IMR-90 (cell line): ENCODE data around the gene ZCCHC14. TPM values are rescaled to one million over a fixed set of nuclear protein-coding genes. Genes with fewer than 3 reads are reported as not detected.

Experiments used
- ATAC-seq: fragments of 200-7000 bp; cut with Tn5 transposase; 2 replicates; pipeline ENCODE4 v1.9.1; 2020; ENCODE audit warnings: low read depth, mild to moderate bottlenecking, moderate library complexity
- BruUV-seq: library from RNA; stranded (reverse); fragments of 400-500 nt; replicated peaks from 2 replicates; lab custom pipeline; 2021; lab: Mats Ljungman, UMichigan
- CTCF ChIA-PET: fragments of 300-600 bp; formaldehyde crosslinking; extraction: SDS; loops from one replicate; lab custom pipeline; 2021; ENCODE audit warnings: antibody characterized with exemption; lab: Yijun Ruan, JAX
- POLR2A ChIA-PET: fragments of 300-600 bp; sonication (Branson Sonifier 250); formaldehyde crosslinking; loops from one replicate; lab custom pipeline; 2022; ENCODE audit warnings: antibody characterized with exemption; ENCODE audit not compliant: unreplicated experiment; lab: Charles Lee
- DNase-seq: peaks from one replicate; pipeline ENCODE4 v3.0.0; 2013
- H2AFZ ChIP-seq: replicated peaks from 2 replicates; pipeline ENCODE3; 2013; ENCODE audit warnings: low read length, mild to moderate bottlenecking; ENCODE audit not compliant: poor library complexity
- H2AK5ac ChIP-seq: 2 replicates; pipeline ENCODE4 v1.6.1; 2013; ENCODE audit warnings: low read depth, low read length, inconsistent platforms
- H2AK9ac ChIP-seq: replicated peaks from 2 replicates; pipeline ENCODE3; 2013; ENCODE audit warnings: mild to moderate bottlenecking, low read depth, low read length, moderate library complexity; ENCODE audit not compliant: poor library complexity
- H2BK120ac ChIP-seq: 2 replicates; pipeline ENCODE4 v1.6.1; 2013; ENCODE audit warnings: low read depth, low read length, inconsistent platforms
- H2BK15ac ChIP-seq: 3 replicates; pipeline ENCODE4 v1.6.1; 2013; ENCODE audit warnings: low read depth, low read length, inconsistent platforms
- H2BK20ac ChIP-seq: 2 replicates; pipeline ENCODE4 v1.6.1; 2013; ENCODE audit warnings: low read depth, mild to moderate bottlenecking, inconsistent platforms, low read length, moderate library complexity
- H2BK5ac ChIP-seq: 2 replicates; pipeline ENCODE4 v1.6.1; 2013; ENCODE audit warnings: mild to moderate bottlenecking, low read depth, low read length, inconsistent platforms; ENCODE audit not compliant: poor library complexity, severe bottlenecking
- H3K14ac ChIP-seq: replicated peaks from 2 replicates; pipeline ENCODE4 v1.6.1; 2013; ENCODE audit warnings: low read depth, low read length, inconsistent platforms
- H3K18ac ChIP-seq: 2 replicates; pipeline ENCODE4 v1.6.1; 2013; ENCODE audit warnings: low read depth, low read length, control low read depth
- H3K23ac ChIP-seq: 2 replicates; pipeline ENCODE4 v1.6.1; 2013; ENCODE audit warnings: low read depth, low read length, inconsistent platforms
- H3K27ac ChIP-seq: 2 replicates; pipeline ENCODE4 v1.5.1; 2013; ENCODE audit warnings: mild to moderate bottlenecking, control low read depth, low read length; ENCODE audit not compliant: insufficient read depth
- H3K27me3 ChIP-seq: 2 replicates; pipeline ENCODE4 v1.6.1; 2013; ENCODE audit warnings: low read length; ENCODE audit not compliant: control insufficient read depth, insufficient read depth
- H3K36me3 ChIP-seq: 2 replicates; pipeline ENCODE4 v1.6.1; 2013; ENCODE audit warnings: low read length, mixed read lengths; ENCODE audit not compliant: control insufficient read depth, insufficient read depth
- H3K4ac ChIP-seq: 2 replicates; pipeline ENCODE4 v1.6.1; 2013; ENCODE audit warnings: low read depth, low read length, inconsistent platforms
- H3K4me1 ChIP-seq: 2 replicates; pipeline ENCODE4 v1.6.1; 2013; ENCODE audit warnings: low read length, mixed read lengths; ENCODE audit not compliant: control insufficient read depth, insufficient read depth
- H3K4me2 ChIP-seq: 2 replicates; pipeline ENCODE4 v1.6.1; 2013; ENCODE audit warnings: low read depth, mild to moderate bottlenecking, control low read depth, low read length, moderate library complexity
- H3K4me3 ChIP-seq: 2 replicates; pipeline ENCODE4 v1.5.1; 2013; ENCODE audit warnings: low read depth, mild to moderate bottlenecking, control low read depth, low read length, moderate library complexity; ENCODE audit not compliant: insufficient read depth
- H3K56ac ChIP-seq: 2 replicates; pipeline ENCODE4 v1.6.1; 2013; ENCODE audit warnings: low read length, inconsistent platforms; ENCODE audit not compliant: insufficient read depth; ENCODE audit errors: extremely low read depth
- H3K79me1 ChIP-seq, 2 experiments: 2 replicates each; pipeline ENCODE4 v1.6.1; 2013; ENCODE audit warnings: low read length in 2 of 2, inconsistent platforms in 1 of 2, low read depth in 1 of 2
- H3K9ac ChIP-seq: 2 replicates; pipeline ENCODE4 v1.6.1; 2013; ENCODE audit warnings: low read depth, low read length, control low read depth
- H3K9me1 ChIP-seq: 2 replicates; pipeline ENCODE4 v1.6.1; 2013; ENCODE audit warnings: low read length, inconsistent platforms; ENCODE audit not compliant: insufficient read depth
- H3K9me3 ChIP-seq: 2 replicates; pipeline ENCODE4 v1.6.1; 2013; ENCODE audit warnings: low read length; ENCODE audit not compliant: control insufficient read depth, insufficient read depth
- H4K20me1 ChIP-seq: 2 replicates; pipeline ENCODE4 v1.6.1; 2013; ENCODE audit warnings: low read length, inconsistent platforms; ENCODE audit not compliant: insufficient read depth
- H4K5ac ChIP-seq: 2 replicates; pipeline ENCODE4 v1.6.1; 2013; ENCODE audit warnings: mild to moderate bottlenecking, low read depth, low read length, control low read depth
- H4K8ac ChIP-seq, 2 experiments: 2 replicates each; pipeline ENCODE4 v1.6.1; 2013; ENCODE audit warnings: low read depth in 2 of 2, low read length in 2 of 2, control low read depth in 1 of 2, inconsistent platforms in 1 of 2
- H4K91ac ChIP-seq: 2 replicates; pipeline ENCODE4 v1.6.1; 2013; ENCODE audit warnings: low read depth, low read length, inconsistent platforms; ENCODE audit not compliant: insufficient read depth
- MAZ ChIP-seq: IDR thresholded peaks from 2 replicates; pipeline ENCODE4 v1.6.1; 2012; ENCODE audit warnings: low read depth, mild to moderate bottlenecking, low read length, improper control_type of control experiment, moderate library complexity, borderline replicate concordance
- RFX5 ChIP-seq: IDR thresholded peaks from 2 replicates; pipeline ENCODE4 v1.8.0; 2012; ENCODE audit warnings: low read depth, mild to moderate bottlenecking, low read length, moderate library complexity
- WGBS, 2 experiments: methylation state at CpG; one replicate each; pipeline versions ENCODE4 v1.1.5 to v1.1.7; 2013; ENCODE audit warnings: missing lambda C conversion rate in 2 of 2; ENCODE audit not compliant: insufficient read length in 1 of 2; ENCODE audit errors: extremely low coverage in 2 of 2; 5-methylcytosine and 5-hydroxymethylcytosine counted together
- dilution Hi-C: fragments of 300-500 bp; cut with HindIII; formaldehyde crosslinking; loops from one replicate; pipeline ENCODE4 v1.14.3; 2018; ENCODE audit warnings: low sequenced_read_pairs; ENCODE audit not compliant: unreplicated experiment
- in situ Hi-C: fragments of 300-500 bp; cut with MboI; formaldehyde crosslinking; loops from 3 replicates; pipeline ENCODE4 v1.14.3; 2019; ENCODE audit warnings: low sequenced_read_pairs, inconsistent platforms, mixed read lengths
- intact Hi-C: fragments of 100-400 bp; cut with micrococcal nuclease; formaldehyde crosslinking; loops from 2 replicates; pipeline ENCODE4 v1.10.0; 2022
- polyA plus RNA-seq, 3 experiments: library from polyadenylated mRNA; depleted of rRNA; stranded (reverse); fragments of >200 nt; gene quantifications; 2 replicates each; pipeline ENCODE4 v1.2.3, GENCODE V29; 2012; ENCODE audit warnings: low replicate concordance in 1 of 3
- total RNA-seq: library from RNA; depleted of rRNA; stranded (reverse); fragments of >200 nt; gene quantifications from 2 replicates; pipeline ENCODE4 v1.2.3, GENCODE V29; 2012
- TF ChIP-seq, protein P1 (sequence below): conservative IDR thresholded peaks from 2 replicates; pipeline ENCODE4 v1.5.1; 2012; ENCODE audit warnings: mild to moderate bottlenecking, low read depth, low read length, improper control_type of control experiment

Gene ZCCHC14
- total and polyA plus RNA-seq, 2 of the 4 experiments (the other 2 are of a cell fraction), result 2.5 to 5.3 TPM

DNA sequence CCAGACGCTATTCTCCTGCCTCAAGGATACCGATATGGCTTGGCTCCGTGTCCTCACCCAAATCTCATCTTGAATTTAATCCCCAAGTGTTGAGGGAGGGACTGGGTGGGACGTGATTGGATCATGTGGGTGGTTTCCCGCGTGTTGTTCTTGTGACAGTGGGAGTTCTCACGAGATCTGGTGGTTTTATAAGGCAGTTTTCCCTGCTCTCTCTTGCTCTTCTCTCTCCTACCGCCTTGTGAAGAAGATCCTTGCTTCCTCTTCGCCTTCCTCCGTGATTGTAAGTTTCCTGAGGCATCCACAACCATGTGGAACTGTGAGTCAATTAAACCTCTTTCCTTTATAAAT lies 43.9 kb upstream of the ZCCHC14 start:
- Histone ChIP-seq H2BK20ac (no peak overlapping the region), H2BK5ac (no peak overlapping the region), H3K9me3 (peaks cover 20% of the 10 kb centered on the region), H4K91ac (no peak overlapping the region), H3K27ac (no peak overlapping the region), H3K14ac (no peak overlapping the region), H2AFZ (no peak overlapping the region), H2AK9ac (no peak overlapping the region), H3K18ac (no peak overlapping the region), H2BK120ac (no peak overlapping the region), H3K9me1 (no peaks in the 10 kb centered on the region; the same call in 1 of the 2 replicates), H4K5ac (no peak overlapping the region), H3K9ac (no peak overlapping the region), H3K4me2 (no peak overlapping the region), H3K36me3 (no peaks in the 10 kb centered on the region), H3K4me1 (peaks cover 9% of the 10 kb centered on the region), H2BK15ac (no peak overlapping the region), H3K56ac (no peak overlapping the region), H3K23ac (no peak overlapping the region), H3K4ac (no peak overlapping the region), H4K8ac (no peak overlapping the region), H2AK5ac (no peak overlapping the region), H3K4me3 (no peak overlapping the region), H3K27me3 (peaks cover 5% of the 10 kb centered on the region; the same call in 1 of the 2 replicates), H4K20me1 (no peaks in the 10 kb centered on the region; the same call in 1 of the 2 replicates), H3K79me1 (no peaks in the 10 kb centered on the region)
- ChIA-PET CTCF (interaction anchor here (1.4 kb wide), 1 partner anchor 99 kb away, joined by 4 read pairs; no protein-coding TSS in a partner anchor), POLR2A (no interaction called here)
- WGBS, 2 experiments, result no CpG with 5 or more reads among the region's 10 CpGs
- ATAC-seq, result no peak
- dilution Hi-C loops, result no loop called here
- TF ChIP-seq, protein P1, sequence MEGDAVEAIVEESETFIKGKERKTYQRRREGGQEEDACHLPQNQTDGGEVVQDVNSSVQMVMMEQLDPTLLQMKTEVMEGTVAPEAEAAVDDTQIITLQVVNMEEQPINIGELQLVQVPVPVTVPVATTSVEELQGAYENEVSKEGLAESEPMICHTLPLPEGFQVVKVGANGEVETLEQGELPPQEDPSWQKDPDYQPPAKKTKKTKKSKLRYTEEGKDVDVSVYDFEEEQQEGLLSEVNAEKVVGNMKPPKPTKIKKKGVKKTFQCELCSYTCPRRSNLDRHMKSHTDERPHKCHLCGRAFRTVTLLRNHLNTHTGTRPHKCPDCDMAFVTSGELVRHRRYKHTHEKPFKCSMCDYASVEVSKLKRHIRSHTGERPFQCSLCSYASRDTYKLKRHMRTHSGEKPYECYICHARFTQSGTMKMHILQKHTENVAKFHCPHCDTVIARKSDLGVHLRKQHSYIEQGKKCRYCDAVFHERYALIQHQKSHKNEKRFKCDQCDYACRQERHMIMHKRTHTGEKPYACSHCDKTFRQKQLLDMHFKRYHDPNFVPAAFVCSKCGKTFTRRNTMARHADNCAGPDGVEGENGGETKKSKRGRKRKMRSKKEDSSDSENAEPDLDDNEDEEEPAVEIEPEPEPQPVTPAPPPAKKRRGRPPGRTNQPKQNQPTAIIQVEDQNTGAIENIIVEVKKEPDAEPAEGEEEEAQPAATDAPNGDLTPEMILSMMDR, result no peak
- TF ChIP-seq MAZ (no peak), RFX5 (no peak)
- in situ Hi-C loops, result no loop called here
- no peak for DNase-seq
- intact Hi-C loops, result no loop called here
- no TSS peak for BruUV-seq
